CD4-positive, alpha-beta T cell treated with Interleukin-17A for 4 hours (primary cell): ENCODE results near the gene PFAS.
"Not testable (repeated sequence)": the region's sequence is repeated elsewhere in the genome, so short reads cannot be mapped to it uniquely, and the experiment has no call there.

Source experiments
- DNase-seq: peaks from one replicate; pipeline ENCODE4 v3.0.0-alpha.2; 2020; ENCODE audit warnings: mixed read lengths

The PFAS gene

GRCh38 chr17:8248751-8249607, at the start of gene PFAS:
TSS of gene PFAS (plus strand) at chr17:8249289. CDS start at chr17:8253938, 4,649 bp downstream.
- DNase-seq, result peak; percentile 96

- DNase-seq, result no peak
These were observed 44.1 kb upstream of the PFAS start for GRCh38 chr17:8204761-8205555.

- DNase-seq, result no peak
These were observed 42.6 kb upstream of the PFAS start for GRCh38 chr17:8206536-8206935.

GRCh38 chr17:8209907-8210760, 39.0 kb upstream of the PFAS start, which contains the start of gene AURKB:
TSS of gene AURKB (minus strand) at chr17:8210575. CDS start at chr17:8210224, 351 bp downstream.
- peak; percentile 93 for DNase-seq

- no peak for DNase-seq
These were observed 38.2 kb upstream of the PFAS start for GRCh38 chr17:8210761-8211458.

GRCh38 chr17:8212312-8213180, 36.5 kb upstream of the PFAS start:
- DNase-seq, result no peak

GRCh38 chr17:8214000-8214399, 35.1 kb upstream of the PFAS start:
- not testable (repeated sequence) for DNase-seq

GRCh38 chr17:8220783-8221662, 28.1 kb upstream of the PFAS start:
- DNase-seq, result peak; percentile 82

GRCh38 chr17:8221663-8222379, 27.3 kb upstream of the PFAS start:
- peak; percentile 90 for DNase-seq

- DNase-seq, result no peak
These were observed 26.8 kb upstream of the PFAS start for GRCh38 chr17:8222380-8222629.

- peak; percentile 89 for DNase-seq
These were observed 26.3 kb upstream of the PFAS start for GRCh38 chr17:8222630-8223355.

- DNase-seq, result peak; percentile 68
These were observed 25.5 kb upstream of the PFAS start for GRCh38 chr17:8223356-8224126.

GRCh38 chr17:8224891-8225812, 23.9 kb upstream of the PFAS start:
- no peak for DNase-seq

GRCh38 chr17:8225813-8226535, 23.1 kb upstream of the PFAS start:
- DNase-seq, result peak; percentile 71

- DNase-seq, result no peak
These were observed 22.4 kb upstream of the PFAS start for GRCh38 chr17:8226536-8227237.

GRCh38 chr17:8227238-8227581, 21.9 kb upstream of the PFAS start:
- no peak for DNase-seq
